ENCODE results near the gene SYCP2.

SYCP2 gene

DNA sequence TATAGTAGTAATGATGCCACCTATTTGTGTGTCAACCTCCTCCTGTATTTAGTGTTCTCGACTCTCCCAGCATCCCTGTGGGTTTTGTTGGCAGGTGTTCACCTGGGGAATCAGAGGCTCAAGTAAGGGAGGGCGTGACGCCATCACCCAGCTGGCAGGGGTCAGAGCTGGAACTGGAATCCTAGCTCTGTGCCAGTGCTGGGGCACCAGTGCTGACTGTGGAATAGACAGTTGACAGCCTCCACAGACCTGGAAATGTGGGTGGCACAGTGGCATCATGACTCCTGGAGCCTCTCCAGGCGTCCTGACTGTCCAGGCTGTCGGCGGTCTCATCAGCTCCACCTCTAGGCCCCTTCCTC lies 102.8 kb downstream of the SYCP2 start:
- TF ChIP-seq, protein P1, sequence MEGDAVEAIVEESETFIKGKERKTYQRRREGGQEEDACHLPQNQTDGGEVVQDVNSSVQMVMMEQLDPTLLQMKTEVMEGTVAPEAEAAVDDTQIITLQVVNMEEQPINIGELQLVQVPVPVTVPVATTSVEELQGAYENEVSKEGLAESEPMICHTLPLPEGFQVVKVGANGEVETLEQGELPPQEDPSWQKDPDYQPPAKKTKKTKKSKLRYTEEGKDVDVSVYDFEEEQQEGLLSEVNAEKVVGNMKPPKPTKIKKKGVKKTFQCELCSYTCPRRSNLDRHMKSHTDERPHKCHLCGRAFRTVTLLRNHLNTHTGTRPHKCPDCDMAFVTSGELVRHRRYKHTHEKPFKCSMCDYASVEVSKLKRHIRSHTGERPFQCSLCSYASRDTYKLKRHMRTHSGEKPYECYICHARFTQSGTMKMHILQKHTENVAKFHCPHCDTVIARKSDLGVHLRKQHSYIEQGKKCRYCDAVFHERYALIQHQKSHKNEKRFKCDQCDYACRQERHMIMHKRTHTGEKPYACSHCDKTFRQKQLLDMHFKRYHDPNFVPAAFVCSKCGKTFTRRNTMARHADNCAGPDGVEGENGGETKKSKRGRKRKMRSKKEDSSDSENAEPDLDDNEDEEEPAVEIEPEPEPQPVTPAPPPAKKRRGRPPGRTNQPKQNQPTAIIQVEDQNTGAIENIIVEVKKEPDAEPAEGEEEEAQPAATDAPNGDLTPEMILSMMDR (IDR thresholded peaks at IDR 0.05; ENCODE audit: low read depth, low read length): no peak
- no peak for DNase-seq (ENCODE audit: extremely low read depth, low read depth)

DNA sequence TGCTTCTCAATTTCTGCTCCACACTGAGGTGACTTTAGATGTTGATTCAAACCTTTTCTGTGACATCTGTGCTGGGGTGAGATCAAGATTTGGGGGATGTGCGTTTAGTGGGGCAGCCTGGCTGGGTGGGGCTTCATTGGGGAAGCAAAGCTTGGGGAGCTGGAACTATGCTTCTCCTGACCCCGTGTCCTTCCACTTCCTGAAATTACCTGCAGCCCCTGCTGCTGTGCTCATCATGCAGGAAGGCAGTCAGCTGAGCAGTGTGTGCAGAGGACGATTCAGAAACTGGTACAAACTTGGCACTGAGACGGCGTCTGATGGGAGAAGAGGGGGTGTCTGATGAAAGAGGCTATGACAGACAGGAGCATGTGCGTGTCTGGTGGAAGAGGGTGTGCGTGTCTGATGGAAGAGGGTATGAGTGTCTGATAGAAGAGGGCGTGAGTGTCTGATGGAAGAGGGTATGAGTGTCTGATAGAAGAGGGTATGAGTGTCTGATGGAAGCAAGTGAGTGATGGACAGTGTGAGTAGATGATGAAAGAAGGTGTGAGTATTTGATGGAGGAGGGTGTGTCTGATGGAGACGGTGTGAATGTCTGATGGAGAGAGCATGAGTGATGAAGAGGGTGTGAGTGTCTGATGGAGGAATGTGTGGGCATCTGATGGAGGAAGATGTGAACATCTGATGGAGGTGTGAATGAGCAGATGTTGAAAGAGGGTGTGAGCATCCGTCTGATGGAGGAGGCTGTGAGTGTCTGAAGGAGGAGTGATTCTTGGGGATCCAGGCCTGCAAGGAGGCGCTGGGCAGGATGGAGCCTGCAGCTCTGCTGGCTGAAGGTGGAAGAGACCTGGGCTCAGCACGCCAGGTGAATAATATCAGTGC lies 103.4 kb downstream of the SYCP2 start:
- DNase-seq (ENCODE audit: extremely low read depth, low read depth): no peak
- TF ChIP-seq, protein P1 (IDR thresholded peaks at IDR 0.05; ENCODE audit: low read depth, low read length): no peak

DNA sequence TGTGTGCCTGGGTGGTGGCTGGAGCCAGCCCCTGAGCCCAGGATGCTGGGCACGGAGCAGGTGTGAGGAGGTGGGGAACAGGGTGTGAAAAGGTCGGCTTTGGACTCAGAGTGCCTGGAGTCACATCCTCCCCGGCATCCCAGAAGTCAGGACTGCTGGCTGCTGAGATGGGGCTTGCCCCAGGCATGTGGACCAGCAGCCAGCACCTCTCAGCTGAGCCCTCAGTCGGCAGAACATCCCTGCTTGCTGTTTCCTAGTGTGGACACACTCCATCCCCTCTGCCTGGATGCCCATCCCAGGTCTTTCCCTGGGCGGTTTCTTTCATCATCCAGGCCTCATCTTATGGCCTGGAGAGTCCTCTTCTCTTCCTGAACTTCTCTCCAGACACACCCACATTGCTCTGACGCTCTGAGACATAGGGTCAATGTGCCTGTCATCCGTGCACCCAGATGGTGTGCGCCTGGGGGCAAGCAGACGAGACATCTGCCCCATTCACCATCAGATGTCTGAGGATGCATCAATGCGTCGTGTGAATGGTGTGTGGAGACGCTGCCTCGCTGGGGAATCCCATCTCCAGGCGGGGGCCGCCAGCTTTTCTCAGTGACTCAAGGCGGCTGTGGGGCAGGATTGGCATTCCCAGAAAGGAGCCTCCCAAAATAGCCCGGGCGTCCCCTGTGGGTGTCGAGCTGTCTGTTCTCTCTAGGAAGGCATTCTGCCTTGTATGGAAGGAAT lies 104.2 kb downstream of the SYCP2 start:
- TF ChIP-seq, protein P1 (IDR thresholded peaks at IDR 0.05; ENCODE audit: low read depth, low read length): no peak
- no peak for DNase-seq (ENCODE audit: extremely low read depth, low read depth)

DNA sequence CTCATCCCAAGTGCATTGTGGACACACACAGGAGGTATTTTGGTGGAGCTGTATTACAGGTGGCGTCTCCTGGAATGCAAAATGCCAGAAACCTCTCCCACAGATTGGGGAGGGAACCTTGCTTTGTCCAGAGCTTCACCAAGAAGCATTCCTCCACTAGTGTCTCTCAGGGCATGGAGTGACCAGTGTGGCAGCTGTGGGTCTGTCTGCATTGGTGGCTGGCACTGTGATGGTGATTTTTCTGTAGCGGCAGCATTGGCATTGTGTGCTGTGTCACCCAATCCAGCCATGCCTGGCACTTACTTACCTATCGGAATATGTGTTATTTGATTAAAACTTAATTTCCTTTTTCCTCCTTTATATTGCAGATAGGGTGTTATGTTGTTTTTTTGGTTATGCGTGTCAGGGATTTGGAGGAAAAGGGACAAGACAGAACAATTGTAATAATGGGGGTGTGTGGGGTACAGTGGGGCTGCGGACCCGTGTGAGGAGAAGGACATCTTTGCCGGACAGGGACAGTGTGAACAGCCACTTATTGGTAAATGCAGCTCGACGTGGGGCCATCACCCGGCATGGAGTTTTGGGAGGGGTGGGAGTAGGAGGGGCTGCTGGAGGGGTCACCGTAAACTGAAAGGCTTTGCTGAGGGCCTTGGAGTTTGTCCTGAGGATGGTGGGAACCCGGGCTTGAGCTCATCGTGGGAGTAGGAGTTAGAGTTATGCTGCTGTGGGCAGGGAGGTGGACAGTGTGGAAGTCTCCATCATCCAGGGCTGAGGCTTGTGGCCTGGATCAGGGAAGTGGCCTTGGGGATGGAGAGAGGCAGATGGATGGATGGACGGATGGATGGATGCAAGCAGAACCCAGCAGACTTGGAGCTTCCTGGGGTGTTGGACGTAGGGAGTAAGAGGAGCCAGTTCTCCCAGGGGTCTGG lies 105.0 kb downstream of the SYCP2 start:
- TF ChIP-seq, protein P1 (IDR thresholded peaks at IDR 0.05; ENCODE audit: low read depth, low read length): no peak
- no peak for DNase-seq (ENCODE audit: extremely low read depth, low read depth)

DNA sequence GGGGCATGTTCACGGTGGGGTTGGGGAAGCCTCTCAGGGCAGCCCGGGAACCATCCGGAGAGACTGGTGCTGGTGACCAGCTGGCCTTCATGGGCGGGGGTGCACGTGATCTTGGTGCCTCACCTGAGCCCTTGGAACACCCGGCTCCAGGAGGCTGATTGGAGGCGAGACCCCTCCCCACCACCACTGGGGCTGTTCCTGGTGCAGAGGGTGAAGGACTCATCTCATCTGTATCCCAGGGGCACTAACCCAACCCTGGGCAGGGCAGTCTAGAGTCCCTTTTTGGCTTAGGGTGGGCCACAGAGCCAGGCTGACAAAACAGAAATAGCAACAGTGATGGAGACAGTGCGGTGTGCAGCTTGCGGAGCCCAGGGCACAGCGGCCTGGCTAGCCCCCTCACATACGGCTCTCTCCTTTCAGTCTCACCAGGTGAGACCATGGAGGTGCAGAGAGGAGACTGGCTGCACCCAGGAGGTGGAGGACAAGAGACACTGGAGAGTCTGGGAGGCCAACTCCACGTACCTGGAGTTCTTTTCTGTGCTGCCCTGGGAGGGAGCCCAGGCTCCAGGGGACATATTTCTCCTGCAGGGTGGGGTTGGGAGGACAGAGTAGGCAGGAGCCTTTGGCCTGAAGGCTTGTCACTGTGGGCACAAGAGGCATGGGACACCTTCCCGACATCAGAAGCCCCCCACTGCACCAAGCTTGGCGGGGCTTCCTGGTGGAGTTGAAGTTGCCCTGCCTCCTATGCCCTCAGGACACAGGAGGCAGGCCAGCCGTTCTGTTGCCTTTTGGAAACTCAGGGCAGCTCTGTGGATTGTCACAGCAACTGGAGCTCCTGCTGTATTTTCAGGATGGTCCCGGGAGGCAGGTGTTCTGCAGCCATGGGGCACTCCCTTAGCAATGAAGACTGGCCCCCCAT lies 106.0 kb downstream of the SYCP2 start:
- no peak for DNase-seq (ENCODE audit: extremely low read depth, low read depth)
- TF ChIP-seq, protein P1 (IDR thresholded peaks at IDR 0.05; ENCODE audit: low read depth, low read length): no peak

DNA sequence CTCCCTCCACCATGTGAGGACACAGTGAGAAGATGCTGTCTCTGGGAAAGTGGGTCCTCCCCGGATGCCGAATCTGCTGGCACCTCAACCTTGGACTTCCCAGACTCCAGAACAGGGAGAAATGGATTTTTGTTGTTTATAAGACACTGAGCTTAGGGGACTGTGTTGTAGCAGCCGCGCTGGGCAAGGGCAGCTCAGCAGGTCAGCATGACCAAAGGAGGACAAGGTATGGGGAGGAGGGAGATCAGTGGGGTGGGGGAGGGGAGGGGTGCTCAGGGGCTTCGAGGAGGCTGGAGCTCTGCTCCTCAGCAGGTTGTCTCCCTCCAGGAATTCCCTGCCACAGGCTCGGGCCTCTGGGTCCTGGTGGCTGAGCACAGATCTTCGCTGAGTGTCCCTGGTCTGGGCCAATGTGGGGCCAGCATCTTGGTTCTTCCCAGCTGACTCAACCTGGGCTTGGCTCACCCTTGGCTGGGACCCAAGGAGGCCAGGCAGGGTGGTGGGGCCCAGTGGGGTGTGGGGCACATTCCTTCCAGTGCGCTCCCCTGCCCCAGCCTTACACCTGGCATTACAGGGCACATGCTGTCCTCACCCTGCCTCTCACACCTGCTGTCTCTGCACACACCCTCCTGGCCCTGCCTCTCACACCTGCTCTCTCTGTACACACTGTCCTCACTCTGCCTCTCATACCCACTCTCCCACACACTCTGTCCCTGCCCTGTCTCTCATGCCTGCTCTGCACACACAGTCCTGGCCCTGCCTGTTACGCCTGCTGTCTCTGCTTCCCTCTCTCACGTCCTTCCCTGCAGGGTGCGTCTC lies 107.3 kb downstream of the SYCP2 start:
- TF ChIP-seq, protein P1 (IDR thresholded peaks at IDR 0.05; ENCODE audit: low read depth, low read length): no peak
- no peak for DNase-seq (ENCODE audit: extremely low read depth, low read depth)
